Neural progenitor cell (in vitro differentiated cells): ENCODE measurements around the gene DNAJC15. TPM values are rescaled to one million over a fixed set of nuclear protein-coding genes. Genes with fewer than 3 reads are reported as not detected.

Experiments used
- DNase-seq: peaks from one replicate; pipeline ENCODE4 v3.0.0-alpha.2; 2016; ENCODE audit warnings: low spot score
- H2AFZ ChIP-seq: fragments of 200-600 bp; sonication (generic); replicated peaks from 2 replicates; pipeline ENCODE4 v1.6.1; 2016; ENCODE audit warnings: antibody characterized with exemption
- H3F3A ChIP-seq: fragments of 200-600 bp; sonication (generic); 2 replicates; pipeline ENCODE4 v1.6.1; 2016; ENCODE audit warnings: antibody characterized with exemption, low read depth
- H3K27ac ChIP-seq: fragments of 200-600 bp; sonication (generic); 2 replicates; pipeline ENCODE4 v1.5.1; 2016; ENCODE audit warnings: mild to moderate bottlenecking
- H3K27me3 ChIP-seq: fragments of 200-600 bp; sonication (generic); 2 replicates; pipeline ENCODE4 v1.6.1; 2016; ENCODE audit warnings: mild to moderate bottlenecking, moderate library complexity
- H3K36me3 ChIP-seq: fragments of 200-600 bp; sonication (generic); 2 replicates; pipeline ENCODE4 v1.5.1; 2016
- H3K4me1 ChIP-seq: fragments of 200-600 bp; sonication (generic); 2 replicates; pipeline ENCODE4 v1.6.1; 2016; ENCODE audit warnings: mixed run types
- H3K4me2 ChIP-seq: fragments of 200-600 bp; sonication (generic); 2 replicates; pipeline ENCODE4 v1.6.1; 2016
- H3K4me3 ChIP-seq: fragments of 200-600 bp; sonication (generic); 2 replicates; pipeline ENCODE4 v1.5.1; 2016
- H3K79me2 ChIP-seq: fragments of 200-600 bp; sonication (generic); 2 replicates; pipeline ENCODE4 v1.6.1; 2016; ENCODE audit warnings: low read depth
- H3K9ac ChIP-seq: fragments of 200-600 bp; sonication (generic); 2 replicates; pipeline ENCODE4 v1.6.1; 2016
- H3K9me3 ChIP-seq: fragments of 200-600 bp; sonication (generic); 2 replicates; pipeline ENCODE4 v1.5.1; 2016; ENCODE audit warnings: low read depth
- H4K20me1 ChIP-seq: fragments of 200-600 bp; sonication (generic); 2 replicates; pipeline ENCODE4 v1.6.1; 2016; ENCODE audit warnings: low read depth
- H3K27ac Mint-ChIP-seq: 3 replicates; pipeline ENCODE4 v1.8.0; 2021; ENCODE audit warnings: mixed read lengths
- H3K27me3 Mint-ChIP-seq: 2 replicates; pipeline ENCODE4 v1.8.0; 2022; ENCODE audit warnings: low read depth, mild to moderate bottlenecking, inconsistent platforms, moderate library complexity, mixed read lengths; ENCODE audit not compliant: insufficient read depth
- H3K36me3 Mint-ChIP-seq: 3 replicates; pipeline ENCODE4 v1.8.0; 2021; ENCODE audit warnings: mixed read lengths
- H3K4me1 Mint-ChIP-seq: 3 replicates; pipeline ENCODE4 v1.8.0; 2021; ENCODE audit warnings: mixed read lengths
- H3K4me3 Mint-ChIP-seq: 3 replicates; pipeline ENCODE4 v1.8.0; 2021; ENCODE audit warnings: mild to moderate bottlenecking, moderate library complexity, mixed read lengths
- H3K9me3 Mint-ChIP-seq: 3 replicates; pipeline ENCODE4 v1.8.0; 2020; ENCODE audit warnings: mixed read lengths
- CTCF ChIP-seq: fragments of 200-600 bp; sonication (generic); IDR thresholded peaks from 2 replicates; pipeline ENCODE4 v1.5.1; 2017; ENCODE audit warnings: antibody characterized with exemption, mild to moderate bottlenecking
- EZH2 ChIP-seq: fragments of 200-600 bp; sonication (generic); IDR thresholded peaks from 2 replicates; pipeline ENCODE4 v1.6.1; 2017; ENCODE audit warnings: antibody characterized with exemption, mild to moderate bottlenecking, moderate library complexity
- EZH2phosphoT487 ChIP-seq: fragments of 200-600 bp; sonication (generic); IDR thresholded peaks from 2 replicates; pipeline ENCODE4 v1.6.1; 2017; ENCODE audit warnings: antibody characterized with exemption
- total RNA-seq: library from RNA; depleted of rRNA; stranded (reverse); fragments of >200 nt; gene quantifications from 2 replicates; pipeline ENCODE4 v1.2.3, GENCODE V29; 2015; ENCODE audit warnings: low replicate concordance

The DNAJC15 gene
- total RNA-seq, 1 donor from 2014 or later = 3.2 TPM

GRCh38 chr13:43054803-43055802, 31.7 kb downstream of the DNAJC15 start:
- H3K36me3 ChIP-seq = no peaks in the 10 kb centered on the region
- no peaks in the 10 kb centered on the region for H3K27me3 ChIP-seq
- H3K27ac Mint-ChIP-seq = no peak overlapping the region
- peaks cover 8% of the 10 kb centered on the region for H3K27me3 Mint-ChIP-seq
- TF ChIP-seq EZH2 = no peak
- no peak for TF ChIP-seq EZH2phosphoT487
- TF ChIP-seq CTCF = no peak
- H3K9ac ChIP-seq = no peak overlapping the region
- peak overlapping the region; percentile 31 for H3K4me3 ChIP-seq
- H3F3A ChIP-seq = peaks cover 47% of the 10 kb centered on the region
- DNase-seq = peak; percentile 86
- H2AFZ ChIP-seq = no peak overlapping the region
- no peaks in the 10 kb centered on the region for H4K20me1 ChIP-seq
- H3K9me3 Mint-ChIP-seq = peaks cover 31% of the 10 kb centered on the region
- H3K4me3 Mint-ChIP-seq = no peak overlapping the region
- H3K79me2 ChIP-seq = peaks cover 35% of the 10 kb centered on the region
- H3K4me2 ChIP-seq = peak overlapping the region; percentile 70
- H3K27ac ChIP-seq = peak overlapping the region; percentile 85
- peaks cover 16% of the 10 kb centered on the region for H3K36me3 Mint-ChIP-seq
- H3K4me1 Mint-ChIP-seq = peaks cover 10% of the 10 kb centered on the region
- H3K4me1 ChIP-seq = peaks cover 49% of the 10 kb centered on the region
- H3K9me3 ChIP-seq = no peaks in the 10 kb centered on the region

DNA sequence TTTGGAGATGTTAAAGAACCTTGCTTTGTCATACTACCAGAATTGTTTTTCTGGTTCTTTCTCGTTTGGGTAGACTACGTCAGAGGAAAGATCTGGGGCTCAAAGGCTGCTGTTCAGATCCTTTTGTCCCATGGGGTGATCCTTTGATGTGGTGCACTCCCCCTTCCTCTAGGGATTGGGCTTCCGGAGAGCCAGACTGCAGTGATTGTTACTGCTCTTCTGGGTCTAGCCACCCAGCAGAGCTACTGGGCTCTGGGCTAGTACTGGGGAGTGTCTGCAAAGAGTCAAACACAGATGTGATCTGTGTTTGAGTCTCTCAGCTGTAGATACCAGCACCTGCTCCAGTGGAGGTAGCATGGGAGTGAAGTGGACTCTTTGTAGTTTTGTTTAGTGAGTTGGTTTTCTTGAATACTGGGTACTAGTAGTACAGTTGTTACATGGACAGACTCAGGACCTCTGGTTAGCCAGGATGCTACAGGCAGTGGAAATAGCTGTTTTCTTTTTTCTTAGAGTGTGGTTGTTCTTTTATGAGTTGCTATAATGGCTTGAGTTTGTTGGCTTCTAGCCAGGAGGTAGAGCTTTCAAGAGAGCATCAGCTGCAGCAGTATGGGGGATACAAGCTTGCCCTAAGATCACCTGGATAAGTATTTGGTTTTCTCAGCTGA, 34.4 kb downstream of the DNAJC15 start:
- Histone ChIP-seq H3K9ac (no peak overlapping the region), H3F3A (peaks cover 53% of the 10 kb centered on the region), H2AFZ (no peak overlapping the region), H3K9me3 (no peaks in the 10 kb centered on the region), H3K4me3 (no peak overlapping the region), H3K4me2 (peak overlapping the region; percentile 41), H3K79me2 (peaks cover 27% of the 10 kb centered on the region), H3K4me1 (peaks cover 60% of the 10 kb centered on the region), H4K20me1 (no peaks in the 10 kb centered on the region), H3K27me3 (no peaks in the 10 kb centered on the region), H3K27ac (peak overlapping the region; percentile 48), H3K36me3 (no peaks in the 10 kb centered on the region)
- Mint-ChIP-seq H3K9me3 (peaks cover 36% of the 10 kb centered on the region), H3K36me3 (peaks cover 17% of the 10 kb centered on the region), H3K4me1 (peaks cover 13% of the 10 kb centered on the region), H3K27ac (no peak overlapping the region), H3K4me3 (no peak overlapping the region), H3K27me3 (peaks cover 10% of the 10 kb centered on the region)
- no peak for TF ChIP-seq EZH2phosphoT487
- no peak for TF ChIP-seq EZH2
- TF ChIP-seq CTCF = no peak
- peak; percentile 35 for DNase-seq

DNA sequence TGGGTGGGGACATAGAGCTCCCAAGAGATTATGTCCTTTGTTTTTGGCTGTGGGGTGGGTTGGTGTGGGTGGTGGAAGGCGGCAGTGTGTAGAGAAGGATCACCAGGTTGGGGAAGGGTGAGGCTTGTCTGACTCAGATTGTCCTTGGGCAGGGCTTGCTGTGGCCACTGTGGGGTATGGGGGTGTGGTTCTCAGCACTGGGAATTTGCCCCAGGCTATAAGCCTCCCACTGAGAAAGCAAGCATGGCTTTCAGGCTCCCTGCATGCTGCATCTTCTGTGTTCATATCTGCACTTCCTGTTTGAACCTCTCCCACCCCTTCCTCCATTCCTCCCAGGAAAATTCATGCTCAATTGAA, 34.9 kb downstream of the DNAJC15 start:
- peaks cover 36% of the 10 kb centered on the region for H3K9me3 Mint-ChIP-seq
- H3K4me3 Mint-ChIP-seq = no peak overlapping the region
- no peak for DNase-seq
- peaks cover 22% of the 10 kb centered on the region for H3K79me2 ChIP-seq
- H2AFZ ChIP-seq = no peak overlapping the region
- H3K27me3 Mint-ChIP-seq = peaks cover 10% of the 10 kb centered on the region
- peaks cover 50% of the 10 kb centered on the region for H3F3A ChIP-seq
- no peaks in the 10 kb centered on the region for H3K27me3 ChIP-seq
- no peak overlapping the region for H3K27ac ChIP-seq
- TF ChIP-seq CTCF = no peak
- no peak for TF ChIP-seq EZH2
- no peak for TF ChIP-seq EZH2phosphoT487
- H4K20me1 ChIP-seq = no peaks in the 10 kb centered on the region
- peaks cover 13% of the 10 kb centered on the region for H3K4me1 Mint-ChIP-seq
- no peaks in the 10 kb centered on the region for H3K36me3 ChIP-seq
- H3K27ac Mint-ChIP-seq = no peak overlapping the region
- H3K4me2 ChIP-seq = no peak overlapping the region
- no peak overlapping the region for H3K9ac ChIP-seq
- H3K36me3 Mint-ChIP-seq = peaks cover 17% of the 10 kb centered on the region
- H3K4me1 ChIP-seq = peaks cover 60% of the 10 kb centered on the region
- no peak overlapping the region for H3K4me3 ChIP-seq
- no peaks in the 10 kb centered on the region for H3K9me3 ChIP-seq
